Measurements from ENCODE around the gene KCNA2.

The KCNA2 gene

GRCh38 chr1:110628323-110629105 is 22.4 kb upstream of the KCNA2 start:
- DNase-seq = no peak

- DNase-seq = no peak
Observed at GRCh38 chr1:110627764-110628163, 21.6 kb upstream of the KCNA2 start.

- DNase-seq = no peak
Observed at GRCh38 chr1:110626889-110627288, 20.7 kb upstream of the KCNA2 start.

- no peak for DNase-seq
Observed at GRCh38 chr1:110620686-110621085, 14.5 kb upstream of the KCNA2 start.

- DNase-seq = no peak
Observed at GRCh38 chr1:110620250-110620615, 14.1 kb upstream of the KCNA2 start.

- peak; percentile 71 for DNase-seq
Observed at GRCh38 chr1:110619412-110620249, 13.5 kb upstream of the KCNA2 start.

GRCh38 chr1:110618668-110619067 is 12.5 kb upstream of the KCNA2 start:
- no peak for DNase-seq

- no peak for DNase-seq
Observed at GRCh38 chr1:110617589-110617988, 11.4 kb upstream of the KCNA2 start.

- no peak for DNase-seq
Observed at GRCh38 chr1:110617116-110617515, 11.0 kb upstream of the KCNA2 start.

- DNase-seq = peak; percentile 10
Observed at GRCh38 chr1:110616587-110616986, 10.4 kb upstream of the KCNA2 start.

GRCh38 chr1:110615548-110616130 is 9.5 kb upstream of the KCNA2 start:
- DNase-seq = peak; percentile 80

GRCh38 chr1:110612060-110612745 is 6.0 kb upstream of the KCNA2 start:
- DNase-seq = peak; percentile 1

GRCh38 chr1:110610696-110611286 is 4.6 kb upstream of the KCNA2 start:
- DNase-seq = no peak

- DNase-seq = no peak
Observed at GRCh38 chr1:110610084-110610483, 3.9 kb upstream of the KCNA2 start.

GRCh38 chr1:110608247-110608646 is 2.1 kb upstream of the KCNA2 start:
- DNase-seq = no peak

GRCh38 chr1:110607536-110608230 is 1.5 kb upstream of the KCNA2 start:
- DNase-seq = no peak

GRCh38 chr1:110606657-110607535 is 738 bp upstream of the KCNA2 start:
- peak; percentile 6 for DNase-seq

GRCh38 chr1:110605446-110605845 is 712 bp downstream of the KCNA2 start:
- DNase-seq = no peak

- DNase-seq = no peak
Observed at GRCh38 chr1:110604586-110605148, 1.5 kb downstream of the KCNA2 start.

GRCh38 chr1:110603058-110603457 is 3.1 kb downstream of the KCNA2 start:
- DNase-seq = no peak

- no peak for DNase-seq
Observed at GRCh38 chr1:110602466-110602865, 3.7 kb downstream of the KCNA2 start.
